HepG2 (cell line): ENCODE results near the gene PREP. TPM values are rescaled to one million over a fixed set of nuclear protein-coding genes. Genes with fewer than 3 reads are reported as not detected.

Source experiments
- BHLHE40 ChIP-seq: IDR thresholded peaks from 2 replicates; pipeline ENCODE4 v1.6.1; 2011; ENCODE audit warnings: low read length, improper control_type of control experiment
- CCDC6 ChIP-seq: sonication (generic); formaldehyde crosslinking; IDR thresholded peaks from 2 replicates; pipeline ENCODE4 v1.8.1; 2022; ENCODE audit warnings: mild to moderate bottlenecking, missing genetic modification reagents, moderate library complexity
- CHD2 ChIP-seq: IDR thresholded peaks from 2 replicates; pipeline ENCODE4 v1.6.1; 2011; ENCODE audit warnings: low read depth, low read length, improper control_type of control experiment
- IKZF4 ChIP-seq: sonication (generic); formaldehyde crosslinking; IDR thresholded peaks from 2 replicates; pipeline ENCODE4 v1.5.1; 2020; ENCODE audit warnings: borderline replicate concordance, mild to moderate bottlenecking, low read depth, missing genetic modification reagents; ENCODE audit errors: not compliant biosample characterization
- PHF8 ChIP-seq: sonication (generic); formaldehyde crosslinking; IDR thresholded peaks from 2 replicates; pipeline ENCODE4 v1.5.0; 2020; ENCODE audit warnings: missing genetic modification reagents
- SP2 ChIP-seq: sonication (generic); formaldehyde crosslinking; IDR thresholded peaks from 2 replicates; pipeline ENCODE4 v1.5.1; 2020; ENCODE audit warnings: mild to moderate bottlenecking, missing genetic modification reagents
- ZMAT3 ChIP-seq: sonication (generic); formaldehyde crosslinking; conservative IDR thresholded peaks from 2 replicates; pipeline ENCODE4 v1.7.0; 2021; ENCODE audit warnings: missing genetic modification reagents
- ZNF207 ChIP-seq: fragments of 450-650 bp; IDR thresholded peaks from 2 replicates; pipeline ENCODE4 v1.6.1; 2016; ENCODE audit warnings: antibody characterized with exemption, borderline replicate concordance
- ZNF746 ChIP-seq: sonication (generic); formaldehyde crosslinking; IDR thresholded peaks from 2 replicates; pipeline ENCODE4 v1.8.0; 2022; ENCODE audit warnings: mild to moderate bottlenecking, missing genetic modification reagents
- ZNF761 ChIP-seq: sonication (generic); formaldehyde crosslinking; conservative IDR thresholded peaks from 2 replicates; pipeline ENCODE4 v1.4.0; 2020; ENCODE audit warnings: mild to moderate bottlenecking, missing genetic modification reagents
- polyA plus RNA-seq, 8 experiments: library from polyadenylated mRNA; depleted of rRNA in 3 of 8; stranded (reverse) in 7 of 8; unstranded in 1 of 8; fragments of >200 nt; fragmentation: Illumina TruSeq in 4 of 8; extraction: Trizol in 4 of 8; gene quantifications; 2 replicates each; pipeline versions ENCODE4 v1.2.1 to v1.2.3, GENCODE V29; 2011 to 2016; ENCODE audit warnings: low read depth in 4 of 8, missing spikeins in 1 of 8, mixed read lengths in 1 of 8; ENCODE audit not compliant: insufficient read depth in 1 of 8
- total RNA-seq, 5 experiments: library from RNA; depleted of rRNA; stranded (reverse); fragments of >200 nt; fragmentation: Illumina TruSeq; extraction: Trizol; gene quantifications; 2 replicates each; pipeline ENCODE4 v1.2.3, GENCODE V29; 2016; ENCODE audit warnings: low read depth in 1 of 5
- TF ChIP-seq, protein P1 (sequence below): sonication (generic); formaldehyde crosslinking; IDR thresholded peaks from 2 replicates; pipeline ENCODE4 v1.4.0; 2020; ENCODE audit warnings: low read depth, missing genetic modification reagents
- TF ChIP-seq, protein P2 (sequence below), 2 experiments: fragments of 450-650 bp in 1 of 2; sonication (generic) in 1 of 2; formaldehyde crosslinking in 1 of 2; IDR thresholded peaks; 2 replicates each; pipeline versions ENCODE4 v1.6.1 to v1.8.0; 2016 to 2022; ENCODE audit warnings: antibody characterized with exemption in 1 of 2, mild to moderate bottlenecking in 1 of 2, missing genetic modification reagents in 1 of 2
- TF ChIP-seq, protein P3 (sequence below): sonication (generic); formaldehyde crosslinking; IDR thresholded peaks from 2 replicates; pipeline ENCODE4 v1.8.1; 2023; ENCODE audit warnings: mild to moderate bottlenecking, moderate library complexity, missing genetic modification reagents

Gene PREP
- total and polyA plus RNA-seq, 2 of the 13 experiments (the other 11 are each of a cell fraction or from before 2014, with no cell fraction given): 12.6 to 15.9 TPM

DNA sequence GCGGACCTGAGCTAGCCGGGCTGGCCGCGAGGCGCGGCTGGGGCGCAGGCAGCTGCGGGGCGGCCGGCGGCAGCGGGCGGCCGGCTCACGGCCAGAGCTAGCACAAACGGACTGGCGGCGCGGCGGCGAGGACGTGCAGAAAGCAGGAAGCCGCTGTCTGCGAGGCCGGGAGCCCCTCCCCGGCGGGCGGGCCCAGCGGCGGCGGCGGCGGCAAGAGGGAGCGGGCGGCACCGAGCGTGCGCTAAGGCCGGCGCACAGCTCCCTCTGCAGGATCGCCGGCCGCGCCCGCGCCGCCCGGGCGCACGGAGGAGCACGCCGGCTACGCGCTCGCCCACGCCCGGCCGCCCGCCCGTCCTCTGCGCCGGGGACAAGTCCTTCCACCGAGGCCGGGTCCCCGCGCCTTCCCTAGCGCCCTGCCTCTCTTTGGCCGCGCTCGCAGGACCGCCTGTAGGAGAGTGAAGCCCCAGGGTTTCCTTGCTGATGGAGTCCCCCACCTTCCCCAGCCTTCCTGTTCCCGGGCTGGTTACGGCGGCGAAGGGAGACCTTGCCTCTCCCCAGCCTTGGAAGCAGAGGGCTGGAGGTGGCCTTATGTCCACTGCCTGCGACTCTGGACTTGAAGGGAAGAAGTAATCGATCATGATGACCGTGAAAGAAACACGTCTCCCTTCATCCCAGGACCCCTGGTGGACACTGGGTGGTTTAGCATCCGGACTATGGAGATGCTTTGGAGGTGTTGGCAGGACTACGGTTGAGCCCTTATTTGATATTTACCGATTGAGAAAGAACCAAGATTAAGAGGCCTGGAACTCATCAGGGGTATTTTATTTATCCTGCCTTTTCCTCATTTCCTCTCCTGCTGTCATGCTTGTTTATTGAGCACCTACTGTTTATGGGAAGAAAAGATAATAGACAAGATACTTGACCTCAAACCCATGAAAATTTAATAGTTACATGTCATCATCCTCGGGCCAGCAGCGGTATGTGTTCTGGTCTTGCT is at the start of gene PREP (continued):
- TF ChIP-seq, protein P1, sequence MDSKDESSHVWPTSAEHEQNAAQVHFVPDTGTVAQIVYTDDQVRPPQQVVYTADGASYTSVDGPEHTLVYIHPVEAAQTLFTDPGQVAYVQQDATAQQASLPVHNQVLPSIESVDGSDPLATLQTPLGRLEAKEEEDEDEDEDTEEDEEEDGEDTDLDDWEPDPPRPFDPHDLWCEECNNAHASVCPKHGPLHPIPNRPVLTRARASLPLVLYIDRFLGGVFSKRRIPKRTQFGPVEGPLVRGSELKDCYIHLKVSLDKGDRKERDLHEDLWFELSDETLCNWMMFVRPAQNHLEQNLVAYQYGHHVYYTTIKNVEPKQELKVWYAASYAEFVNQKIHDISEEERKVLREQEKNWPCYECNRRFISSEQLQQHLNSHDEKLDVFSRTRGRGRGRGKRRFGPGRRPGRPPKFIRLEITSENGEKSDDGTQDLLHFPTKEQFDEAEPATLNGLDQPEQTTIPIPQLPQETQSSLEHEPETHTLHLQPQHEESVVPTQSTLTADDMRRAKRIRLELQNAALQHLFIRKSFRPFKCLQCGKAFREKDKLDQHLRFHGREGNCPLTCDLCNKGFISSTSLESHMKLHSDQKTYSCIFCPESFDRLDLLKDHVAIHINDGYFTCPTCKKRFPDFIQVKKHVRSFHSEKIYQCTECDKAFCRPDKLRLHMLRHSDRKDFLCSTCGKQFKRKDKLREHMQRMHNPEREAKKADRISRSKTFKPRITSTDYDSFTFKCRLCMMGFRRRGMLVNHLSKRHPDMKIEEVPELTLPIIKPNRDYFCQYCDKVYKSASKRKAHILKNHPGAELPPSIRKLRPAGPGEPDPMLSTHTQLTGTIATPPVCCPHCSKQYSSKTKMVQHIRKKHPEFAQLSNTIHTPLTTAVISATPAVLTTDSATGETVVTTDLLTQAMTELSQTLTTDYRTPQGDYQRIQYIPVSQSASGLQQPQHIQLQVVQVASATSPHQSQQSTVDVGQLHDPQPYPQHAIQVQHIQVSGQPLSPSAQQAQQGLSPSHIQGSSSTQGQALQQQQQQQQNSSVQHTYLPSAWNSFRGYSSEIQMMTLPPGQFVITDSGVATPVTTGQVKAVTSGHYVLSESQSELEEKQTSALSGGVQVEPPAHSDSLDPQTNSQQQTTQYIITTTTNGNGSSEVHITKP (CRISPR knock-in tag): no peak
- no peak for TF ChIP-seq ZNF746
- peak; percentile 41; the same call in 1 of the 2 replicates for TF ChIP-seq ZNF761 (CRISPR knock-in tag)
- no peak for TF ChIP-seq ZMAT3 (CRISPR knock-in tag)
- no peak for TF ChIP-seq CHD2
- TF ChIP-seq, protein P2, sequence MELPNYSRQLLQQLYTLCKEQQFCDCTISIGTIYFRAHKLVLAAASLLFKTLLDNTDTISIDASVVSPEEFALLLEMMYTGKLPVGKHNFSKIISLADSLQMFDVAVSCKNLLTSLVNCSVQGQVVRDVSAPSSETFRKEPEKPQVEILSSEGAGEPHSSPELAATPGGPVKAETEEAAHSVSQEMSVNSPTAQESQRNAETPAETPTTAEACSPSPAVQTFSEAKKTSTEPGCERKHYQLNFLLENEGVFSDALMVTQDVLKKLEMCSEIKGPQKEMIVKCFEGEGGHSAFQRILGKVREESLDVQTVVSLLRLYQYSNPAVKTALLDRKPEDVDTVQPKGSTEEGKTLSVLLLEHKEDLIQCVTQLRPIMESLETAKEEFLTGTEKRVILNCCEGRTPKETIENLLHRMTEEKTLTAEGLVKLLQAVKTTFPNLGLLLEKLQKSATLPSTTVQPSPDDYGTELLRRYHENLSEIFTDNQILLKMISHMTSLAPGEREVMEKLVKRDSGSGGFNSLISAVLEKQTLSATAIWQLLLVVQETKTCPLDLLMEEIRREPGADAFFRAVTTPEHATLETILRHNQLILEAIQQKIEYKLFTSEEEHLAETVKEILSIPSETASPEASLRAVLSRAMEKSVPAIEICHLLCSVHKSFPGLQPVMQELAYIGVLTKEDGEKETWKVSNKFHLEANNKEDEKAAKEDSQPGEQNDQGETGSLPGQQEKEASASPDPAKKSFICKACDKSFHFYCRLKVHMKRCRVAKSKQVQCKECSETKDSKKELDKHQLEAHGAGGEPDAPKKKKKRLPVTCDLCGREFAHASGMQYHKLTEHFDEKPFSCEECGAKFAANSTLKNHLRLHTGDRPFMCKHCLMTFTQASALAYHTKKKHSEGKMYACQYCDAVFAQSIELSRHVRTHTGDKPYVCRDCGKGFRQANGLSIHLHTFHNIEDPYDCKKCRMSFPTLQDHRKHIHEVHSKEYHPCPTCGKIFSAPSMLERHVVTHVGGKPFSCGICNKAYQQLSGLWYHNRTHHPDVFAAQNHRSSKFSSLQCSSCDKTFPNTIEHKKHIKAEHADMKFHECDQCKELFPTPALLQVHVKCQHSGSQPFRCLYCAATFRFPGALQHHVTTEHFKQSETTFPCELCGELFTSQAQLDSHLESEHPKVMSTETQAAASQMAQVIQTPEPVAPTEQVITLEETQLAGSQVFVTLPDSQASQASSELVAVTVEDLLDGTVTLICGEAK (IDR thresholded peaks at IDR 0.05): no peak
- TF ChIP-seq, protein P2 (CRISPR knock-in tag; IDR thresholded peaks at IDR 0.05): no peak
- TF ChIP-seq, protein P3, sequence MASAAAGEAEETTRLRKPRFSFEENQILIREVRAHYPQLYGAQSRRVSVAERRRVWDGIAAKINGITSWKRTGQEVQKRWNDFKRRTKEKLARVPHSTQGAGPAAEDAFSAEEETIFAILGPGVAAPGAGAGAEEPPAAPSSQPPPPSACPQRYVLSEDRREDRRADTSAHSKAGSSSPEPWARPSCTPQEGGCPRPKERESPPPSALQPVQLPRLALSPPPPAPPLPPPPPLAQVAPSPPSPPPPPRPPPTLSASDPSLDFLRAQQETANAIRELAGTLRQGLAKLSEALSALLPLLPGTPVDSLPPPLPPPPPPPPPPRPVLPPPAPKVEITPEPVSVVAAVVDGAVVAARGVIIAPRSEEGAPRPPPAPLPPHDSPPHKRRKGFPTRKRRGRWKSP (CRISPR knock-in tag): peak; percentile 35; the same call in 1 of the 2 replicates
- TF ChIP-seq PHF8 (CRISPR knock-in tag): peak; percentile 37; the same call in 1 of the 2 replicates
- no peak for TF ChIP-seq ZNF207
- TF ChIP-seq IKZF4 (CRISPR knock-in tag): no peak
- no peak for TF ChIP-seq BHLHE40
- no peak for TF ChIP-seq SP2 (CRISPR knock-in tag)
- TF ChIP-seq CCDC6 (CRISPR knock-in tag): no peak; the same call in 1 of the 2 replicates
